DLD1 (cell line): ENCODE measurements around the gene MTRF1.

Experiments used
- in situ Hi-C: cut with HindIII; loops from 2 replicates; pipeline ENCODE4 v1.10.0; 2017; ENCODE audit warnings: low sequenced_read_pairs

The MTRF1 gene, protein sequence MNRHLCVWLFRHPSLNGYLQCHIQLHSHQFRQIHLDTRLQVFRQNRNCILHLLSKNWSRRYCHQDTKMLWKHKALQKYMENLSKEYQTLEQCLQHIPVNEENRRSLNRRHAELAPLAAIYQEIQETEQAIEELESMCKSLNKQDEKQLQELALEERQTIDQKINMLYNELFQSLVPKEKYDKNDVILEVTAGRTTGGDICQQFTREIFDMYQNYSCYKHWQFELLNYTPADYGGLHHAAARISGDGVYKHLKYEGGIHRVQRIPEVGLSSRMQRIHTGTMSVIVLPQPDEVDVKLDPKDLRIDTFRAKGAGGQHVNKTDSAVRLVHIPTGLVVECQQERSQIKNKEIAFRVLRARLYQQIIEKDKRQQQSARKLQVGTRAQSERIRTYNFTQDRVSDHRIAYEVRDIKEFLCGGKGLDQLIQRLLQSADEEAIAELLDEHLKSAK

DNA sequence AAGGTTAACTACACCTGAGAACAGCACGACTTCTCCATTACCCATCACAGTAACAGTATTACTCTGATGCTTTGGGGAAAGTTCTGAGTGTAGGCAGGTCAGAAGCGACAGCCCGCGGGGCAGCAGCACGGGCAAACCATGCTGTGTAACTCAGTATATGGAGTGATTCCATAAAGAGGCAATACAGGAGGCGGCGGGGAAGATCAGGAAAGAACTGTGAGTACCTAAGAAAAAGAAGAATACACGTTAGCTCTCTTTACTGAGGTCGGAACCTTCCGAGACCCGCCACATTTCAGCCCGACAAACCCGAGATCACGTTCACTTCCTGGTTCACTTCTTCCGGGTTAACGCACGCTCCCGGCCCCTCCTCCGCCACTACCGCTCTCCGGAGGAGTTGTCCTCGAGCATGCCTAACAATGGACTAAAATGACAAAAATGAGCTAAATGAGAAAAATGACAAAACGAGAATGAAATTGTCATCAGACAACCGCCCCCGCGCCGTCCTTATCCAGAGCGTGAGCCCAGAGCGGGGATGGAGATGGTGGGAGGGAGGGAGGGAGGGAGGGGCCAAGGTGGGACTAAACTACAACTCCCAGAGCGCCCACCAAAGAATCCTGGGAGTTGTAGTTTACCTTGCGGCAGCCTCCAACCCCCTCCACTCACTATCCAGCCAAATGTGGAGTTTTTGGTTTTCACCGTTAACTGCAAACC lies at the start of gene MTRF1:
TSS of gene MTRF1 (minus strand) at position 316 of the 711 bp plus-strand sequence. CDS start 2,669 bp downstream, outside the sequence.
- in situ Hi-C loops, result no loop called here

DNA sequence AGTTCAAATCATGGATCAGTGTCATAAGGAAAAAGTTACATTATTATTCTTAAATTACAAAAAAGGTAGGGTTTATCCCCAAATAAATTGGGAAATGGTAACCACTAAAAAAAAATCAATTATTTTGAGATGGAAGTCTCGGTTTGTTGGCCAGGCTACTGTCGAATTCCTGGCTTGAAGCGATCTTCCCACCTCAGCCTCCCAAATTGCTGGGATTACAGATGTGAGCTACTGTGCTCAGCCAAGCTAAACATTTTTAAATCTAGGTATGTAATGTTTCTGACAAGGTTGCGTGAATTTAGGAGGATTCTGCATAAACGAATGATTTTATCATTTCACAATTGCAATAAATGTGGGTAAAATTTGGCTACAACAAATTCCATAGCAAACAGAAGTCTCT lies 49.7 kb upstream of the MTRF1 start:
- in situ Hi-C loops, result no loop called here

DNA sequence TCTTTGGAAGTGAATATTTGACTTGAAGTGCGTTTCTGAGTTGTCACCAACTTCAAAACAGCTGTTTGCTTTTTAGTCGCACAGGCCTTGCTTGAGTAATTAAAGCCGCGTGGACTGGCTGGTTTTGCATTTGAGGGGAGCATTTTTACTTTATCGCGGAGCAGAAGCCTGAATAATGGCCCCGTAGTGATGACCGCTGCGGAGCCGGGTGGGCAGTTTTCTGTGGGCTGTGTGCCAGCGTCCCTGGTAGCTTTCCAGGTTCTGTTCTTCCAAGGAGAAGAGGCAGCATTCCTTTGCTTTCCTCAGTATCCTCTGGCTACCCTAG lies 48.8 kb upstream of the MTRF1 start:
- in situ Hi-C loops, result no loop called here

DNA sequence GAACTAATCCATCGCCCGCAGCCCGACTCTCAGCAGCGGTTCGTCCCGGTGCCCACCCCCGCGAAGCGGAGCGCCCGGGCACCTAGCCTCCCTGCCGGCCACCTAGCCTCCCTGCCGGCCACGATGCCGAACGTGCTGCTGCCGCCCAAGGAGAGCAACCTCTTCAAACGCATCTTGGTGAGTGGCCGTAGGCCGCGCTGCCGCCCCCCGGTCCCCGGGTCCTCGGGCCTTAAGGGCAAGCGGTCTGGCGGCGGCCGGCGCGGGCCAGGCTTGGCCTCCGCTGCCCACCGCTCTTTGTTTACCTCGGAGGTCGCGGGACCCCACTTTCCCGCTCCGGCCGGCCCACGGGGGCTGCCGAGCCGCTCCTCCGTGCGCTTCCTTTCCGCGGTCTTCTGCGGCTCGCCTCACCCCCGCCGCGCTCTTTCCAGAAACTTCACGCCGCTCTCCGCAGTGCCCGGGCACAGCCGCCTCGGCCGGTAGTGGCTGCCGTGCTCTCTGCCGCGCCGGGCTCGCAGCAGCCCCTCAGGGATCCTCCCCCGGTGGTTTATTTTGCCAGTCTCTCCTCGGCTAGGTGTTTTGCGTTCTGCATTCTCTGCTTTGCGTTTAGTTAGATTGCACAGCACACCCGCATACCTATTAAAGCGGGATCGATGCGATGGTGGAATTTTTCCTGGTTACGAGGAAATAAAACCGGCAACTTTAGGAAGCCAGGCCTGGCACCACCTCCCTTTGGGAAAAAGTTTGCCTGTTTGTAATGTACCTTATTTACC lies 48.2 kb upstream of the MTRF1 start:
- in situ Hi-C loops, result no loop called here

DNA sequence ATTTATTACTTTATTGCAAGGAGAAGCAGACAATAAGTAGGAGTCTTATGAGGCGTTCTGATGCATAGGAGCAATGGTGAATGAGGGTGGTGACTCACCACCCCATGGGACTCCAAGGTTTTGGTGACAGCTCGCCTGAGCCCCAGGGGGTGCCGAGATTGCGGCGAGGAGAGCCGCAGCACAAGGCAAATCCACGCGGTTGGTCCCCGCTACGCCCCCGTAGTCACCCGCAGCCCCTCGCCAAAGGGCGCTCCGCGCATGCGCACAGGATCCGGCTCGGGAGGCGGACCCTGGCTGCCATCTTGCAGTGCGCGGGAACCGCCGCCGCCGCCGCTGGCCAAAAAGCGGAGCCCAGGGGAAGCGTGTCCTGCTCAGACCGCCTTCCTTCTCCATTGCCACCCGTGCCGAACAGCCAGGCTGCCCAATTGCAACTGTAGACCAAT lies 47.6 kb upstream of the MTRF1 start, which contains the start of gene NAA16:
TSS of gene NAA16 (plus strand) at position 305 of the 443 bp plus-strand sequence. CDS start 262 bp downstream, outside the sequence.
- in situ Hi-C loops, result no loop called here

DNA sequence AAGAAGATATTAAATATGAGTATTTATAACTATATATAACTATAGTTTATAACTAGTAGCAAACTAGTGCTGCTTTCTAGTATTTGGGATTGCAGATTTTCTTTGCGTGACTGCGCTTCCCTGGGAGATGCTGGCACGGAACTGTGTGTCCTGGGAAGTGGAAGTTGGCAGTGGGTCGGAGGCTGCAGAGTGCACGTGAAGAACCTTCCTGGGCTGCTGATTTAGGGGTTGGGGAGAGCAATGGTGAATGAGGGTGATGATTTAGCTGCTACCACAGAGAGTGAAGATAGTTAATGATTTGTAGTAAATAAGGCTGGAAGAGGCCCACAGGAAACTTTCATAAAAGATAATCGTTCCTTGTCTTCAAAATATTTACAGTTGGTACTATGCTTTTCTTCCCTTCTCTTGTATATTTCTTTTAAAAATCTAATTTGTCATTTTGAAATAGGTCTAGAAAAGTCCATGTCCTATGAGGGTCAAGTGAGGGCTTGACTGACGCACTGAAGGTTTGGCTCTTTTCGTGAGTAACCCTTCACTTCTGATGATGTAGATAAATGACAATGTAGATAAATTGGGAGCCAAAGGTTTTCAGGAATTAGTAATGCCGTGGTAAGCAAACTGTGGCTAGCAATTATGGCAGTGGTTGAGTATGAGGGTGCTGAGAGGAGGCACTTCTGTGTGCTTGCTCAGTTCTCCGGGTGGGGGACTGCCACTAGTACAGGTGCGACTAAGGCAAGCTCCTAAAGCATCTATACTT lies 44.7 kb upstream of the MTRF1 start:
- in situ Hi-C loops, result no loop called here

DNA sequence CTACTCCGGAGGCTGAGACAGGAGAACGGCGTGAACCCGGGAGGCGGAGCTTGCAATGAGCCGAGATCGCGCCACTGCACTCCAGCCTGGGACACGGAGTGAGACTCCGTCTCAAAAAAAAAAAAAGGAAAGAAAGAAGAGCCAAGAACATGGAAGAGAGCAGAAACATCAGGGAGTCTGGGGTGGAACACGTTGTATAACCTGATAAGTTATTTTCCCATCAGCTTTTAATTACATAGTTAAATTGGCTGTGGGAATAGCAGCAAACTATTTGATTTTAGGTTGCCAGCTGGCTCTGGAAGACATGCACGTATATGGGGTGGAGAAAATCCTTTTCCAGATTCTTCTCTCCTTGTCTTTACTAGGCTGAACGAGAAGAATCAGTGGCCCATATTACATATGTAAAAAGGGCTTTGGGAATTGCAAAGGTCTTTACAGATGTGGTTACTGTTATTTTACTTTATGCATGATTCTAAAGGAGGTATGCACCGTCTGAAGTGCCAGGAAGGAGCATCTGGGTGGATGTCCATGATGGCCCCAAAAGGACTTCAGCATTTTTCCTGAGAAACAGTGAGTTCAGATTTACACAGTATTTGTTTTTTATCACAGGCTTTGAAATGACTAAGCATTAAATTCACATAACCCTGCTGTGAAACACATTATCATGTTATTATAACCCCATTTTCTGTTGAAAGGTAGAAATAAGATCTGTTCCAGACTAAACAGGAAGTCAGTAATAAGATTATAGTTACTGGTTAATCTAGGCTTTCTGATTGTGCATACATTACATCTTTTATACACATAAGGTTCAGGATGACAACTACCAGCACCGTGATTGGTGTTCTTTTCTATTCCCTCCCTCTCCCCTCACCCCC lies 43.1 kb upstream of the MTRF1 start:
- in situ Hi-C loops, result no loop called here

DNA sequence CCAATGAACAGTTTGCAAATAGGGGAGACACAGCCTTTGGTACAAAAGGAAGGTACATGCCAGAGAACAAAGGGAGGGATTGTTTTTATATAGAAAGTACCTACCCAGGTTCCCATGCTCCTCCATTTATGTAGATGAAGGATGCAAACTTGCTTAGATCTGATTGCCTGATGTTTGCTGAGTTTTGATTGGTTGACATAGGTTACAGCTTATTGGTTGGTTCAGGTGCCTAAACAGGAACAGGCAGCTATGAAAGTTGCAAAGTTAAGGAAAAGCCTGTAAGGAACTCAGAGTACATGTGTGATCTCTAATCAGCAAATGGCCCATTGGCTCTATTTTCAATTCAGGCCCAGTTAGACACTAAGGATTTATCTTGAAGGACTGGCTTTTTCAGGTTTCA lies 41.2 kb upstream of the MTRF1 start:
- in situ Hi-C loops, result no loop called here

DNA sequence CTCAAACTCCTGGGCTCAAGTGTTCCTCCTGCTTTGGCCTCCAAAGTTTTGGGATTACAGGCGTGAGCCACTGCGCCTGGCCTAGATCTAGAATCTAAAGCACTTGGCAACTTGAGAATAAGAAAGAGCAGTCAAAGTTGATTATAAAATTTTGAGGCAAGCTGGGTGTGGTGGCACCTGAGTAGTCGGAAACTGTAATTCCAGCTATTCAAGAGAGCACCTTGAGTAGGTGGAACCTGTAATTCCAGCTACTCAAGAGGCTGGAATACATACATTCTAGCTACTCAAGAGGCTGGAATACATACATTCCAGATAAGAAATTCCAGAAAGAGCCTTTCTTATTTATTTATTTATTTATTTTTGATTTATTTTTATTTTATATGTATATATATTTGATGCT lies 39.4 kb upstream of the MTRF1 start:
- in situ Hi-C loops, result no loop called here

DNA sequence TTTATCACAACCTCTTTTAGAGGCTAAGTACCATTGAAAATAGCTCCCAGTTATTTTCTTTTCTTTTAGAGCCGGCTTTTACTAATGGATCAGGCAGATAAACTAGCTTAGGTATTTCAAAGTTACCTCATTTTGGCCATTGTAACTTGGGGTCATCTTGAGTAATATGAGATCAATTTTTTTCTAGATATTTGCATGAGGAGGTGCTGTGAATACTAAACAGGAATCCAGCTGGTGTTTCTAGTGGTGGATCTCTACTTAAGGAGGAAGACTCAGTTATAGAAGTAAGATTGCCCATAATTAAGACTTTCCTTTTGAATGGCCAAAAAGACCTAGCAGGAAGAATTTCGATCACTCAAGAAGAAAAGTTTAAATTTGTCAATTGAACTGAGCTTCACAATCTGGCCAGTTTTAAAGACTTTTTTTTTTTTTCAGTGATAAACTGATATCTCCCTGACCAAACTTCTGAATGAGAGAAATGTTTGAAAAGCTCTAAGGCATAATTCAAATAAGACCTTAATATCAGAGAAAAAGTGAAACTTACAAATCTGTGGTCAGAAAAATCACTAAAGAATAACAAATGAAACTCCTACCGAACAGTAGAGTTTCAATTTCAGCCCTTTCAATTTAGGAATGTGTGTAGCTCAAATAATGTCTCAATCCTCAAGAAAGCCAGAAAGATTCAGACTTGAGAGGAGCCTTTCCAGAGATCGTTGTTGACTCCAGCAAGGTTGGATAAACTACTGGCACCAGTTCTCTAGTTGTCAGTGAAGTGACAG lies 36.1 kb upstream of the MTRF1 start:
- in situ Hi-C loops, result no loop called here

DNA sequence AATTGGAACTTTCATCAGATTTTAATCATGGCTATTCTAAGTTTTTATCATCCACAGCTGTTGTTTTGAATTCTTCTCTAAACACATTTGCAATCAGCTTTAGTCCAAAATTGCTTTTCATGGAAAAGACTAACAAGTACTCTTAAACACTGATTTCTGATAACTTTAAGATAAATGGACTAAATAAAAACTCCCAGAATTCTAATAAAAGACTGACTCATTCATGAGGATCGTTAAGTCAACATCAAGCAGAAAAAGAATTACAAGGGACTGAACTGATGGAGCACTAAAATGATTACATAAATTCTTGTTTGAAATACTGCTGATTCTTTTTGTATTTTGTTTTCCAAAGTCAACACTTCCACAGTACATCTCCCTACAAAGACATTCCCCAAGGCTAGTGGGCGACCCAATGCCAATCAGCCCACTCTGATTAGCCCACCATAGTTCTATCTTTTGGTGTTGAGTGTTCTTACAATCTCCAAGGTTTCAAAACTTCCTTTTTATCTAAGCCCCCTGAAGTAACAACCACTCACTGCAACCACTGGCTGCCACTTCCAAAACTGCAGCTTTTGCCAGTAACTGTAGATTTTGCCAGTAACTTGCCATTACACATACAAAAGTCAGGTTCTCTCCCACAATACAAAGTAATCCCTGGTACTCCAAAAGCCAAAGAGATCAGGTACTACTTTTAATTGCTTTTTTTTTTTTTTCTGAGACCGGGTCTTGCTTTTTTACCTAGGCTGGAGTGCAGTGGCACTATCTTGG lies 33.7 kb upstream of the MTRF1 start:
- in situ Hi-C loops, result no loop called here

DNA sequence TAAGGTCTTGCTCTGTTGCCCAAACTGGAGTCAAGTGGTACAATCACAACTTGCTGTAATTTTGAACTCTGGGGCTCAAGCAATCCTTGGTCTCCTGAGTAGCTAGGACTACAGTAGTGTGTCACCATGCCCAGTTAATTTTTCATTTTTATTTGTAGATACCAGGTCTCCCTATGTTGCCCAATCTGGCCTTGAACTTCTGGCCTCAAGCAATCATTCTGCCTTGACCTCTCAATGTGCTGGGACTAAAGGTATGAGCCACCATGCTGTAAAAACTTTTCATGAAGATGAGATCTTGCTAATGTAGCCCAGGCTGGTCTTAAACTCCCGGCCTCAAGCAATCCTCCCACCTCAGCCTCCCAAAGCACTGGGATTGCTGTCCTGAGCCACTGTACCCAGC lies 32.6 kb upstream of the MTRF1 start:
- in situ Hi-C loops, result no loop called here

DNA sequence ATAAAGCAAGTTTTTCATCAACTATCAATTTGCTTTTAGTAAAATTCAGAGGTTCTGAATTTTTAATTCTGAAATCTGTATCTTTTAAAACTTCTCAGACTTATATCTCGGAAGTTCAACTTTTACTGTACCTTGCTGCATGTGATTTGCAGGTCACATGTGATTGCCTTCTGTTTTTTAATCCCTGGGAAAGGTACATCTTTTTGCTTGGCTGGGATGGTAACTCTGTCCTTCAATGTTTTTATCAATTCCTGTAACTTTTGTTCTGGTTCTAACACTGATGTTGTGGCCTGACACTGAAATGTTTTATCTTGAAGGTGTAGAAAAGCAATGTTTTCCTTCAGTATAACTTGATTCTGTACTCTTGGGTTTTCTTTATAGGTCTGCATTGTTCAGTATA lies 31.5 kb upstream of the MTRF1 start:
- in situ Hi-C loops, result no loop called here

DNA sequence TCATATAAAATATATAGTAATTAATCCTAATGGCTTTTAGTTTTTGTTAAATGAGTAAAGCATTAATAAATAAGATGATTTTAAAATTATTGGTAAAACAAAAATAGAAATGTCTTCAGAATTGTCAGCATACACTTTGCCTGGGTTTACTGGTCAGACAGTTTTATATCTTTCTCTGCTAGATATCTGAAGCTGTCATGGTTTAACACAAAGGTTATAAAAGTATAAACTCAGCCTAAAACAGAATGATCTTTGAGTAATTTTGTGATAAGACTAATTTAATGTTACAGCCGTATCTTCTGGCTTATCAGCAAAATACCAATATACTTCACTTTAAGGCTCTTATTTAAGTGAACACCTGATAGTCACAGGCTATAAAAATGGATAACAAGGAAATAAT lies 29.9 kb upstream of the MTRF1 start:
- in situ Hi-C loops, result no loop called here

DNA sequence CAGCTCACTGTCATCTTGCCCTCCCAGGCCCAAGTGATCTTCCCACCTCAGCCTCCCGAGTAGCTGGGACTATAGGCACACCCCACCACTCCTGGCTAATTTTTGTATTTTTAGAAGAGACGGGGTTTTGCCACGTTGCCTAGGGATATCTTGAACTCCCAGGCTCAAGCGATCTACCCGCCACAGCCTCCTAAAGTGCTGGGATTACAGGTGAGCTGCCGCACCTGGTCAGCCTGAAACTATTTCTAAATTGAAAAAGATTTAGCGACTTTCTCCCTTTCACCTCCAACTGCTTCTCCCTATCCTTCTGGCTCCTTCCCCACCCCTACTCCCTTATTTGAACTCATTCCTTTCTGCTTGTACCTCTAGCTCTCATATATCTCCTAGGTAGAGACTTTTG lies 27.9 kb upstream of the MTRF1 start:
- in situ Hi-C loops, result no loop called here

DNA sequence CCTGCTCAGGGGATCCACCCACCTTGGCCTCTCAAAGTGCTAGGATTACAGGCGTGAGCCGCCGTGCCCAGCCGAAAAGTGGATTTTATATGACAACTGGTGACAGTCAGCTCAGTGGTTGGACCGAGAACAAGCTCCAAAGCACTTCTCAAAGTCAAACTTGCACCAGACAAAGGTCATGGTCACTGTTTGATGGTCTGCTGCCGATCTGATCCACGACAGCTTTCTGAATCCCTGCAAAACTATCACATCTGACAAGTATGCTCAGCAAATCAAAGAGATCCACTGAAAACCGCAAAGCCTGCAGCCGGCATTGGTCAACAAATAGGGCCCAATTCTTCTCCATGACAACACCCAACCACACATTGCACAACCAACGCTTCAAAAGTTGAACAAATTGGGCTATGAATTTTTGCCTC lies 26.1 kb upstream of the MTRF1 start:
- in situ Hi-C loops, result no loop called here

DNA sequence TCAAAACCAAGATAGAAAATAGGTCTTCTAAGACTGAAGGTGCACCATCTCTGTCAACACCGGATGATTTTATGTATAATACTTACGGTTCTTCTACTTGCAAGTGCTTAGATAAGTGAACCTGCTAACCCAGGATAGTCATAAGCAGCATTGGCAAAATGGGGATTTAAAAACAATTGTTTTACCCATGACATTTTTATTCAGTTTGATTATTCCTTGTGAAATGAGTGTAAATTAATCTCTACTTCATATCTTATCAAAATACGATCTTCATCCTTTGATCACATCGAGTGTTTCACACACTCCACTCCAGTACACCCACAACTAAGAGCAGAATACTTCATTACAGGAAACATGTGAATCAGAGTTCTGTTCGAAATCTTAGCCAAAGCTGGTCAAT lies 23.0 kb upstream of the MTRF1 start:
- in situ Hi-C loops, result no loop called here
